Vein endothelial cell (primary cell): Measurements from ENCODE around the gene LRRC4. TPM values are rescaled to one million over a fixed set of nuclear protein-coding genes. Genes with fewer than 3 reads are reported as not detected.

Experiments
- total RNA-seq: library from RNA; depleted of rRNA; stranded (reverse); fragments of >200 nt; gene quantifications from 2 replicates; pipeline ENCODE4 v1.2.3, GENCODE V29; 2012

LRRC4 gene, protein sequence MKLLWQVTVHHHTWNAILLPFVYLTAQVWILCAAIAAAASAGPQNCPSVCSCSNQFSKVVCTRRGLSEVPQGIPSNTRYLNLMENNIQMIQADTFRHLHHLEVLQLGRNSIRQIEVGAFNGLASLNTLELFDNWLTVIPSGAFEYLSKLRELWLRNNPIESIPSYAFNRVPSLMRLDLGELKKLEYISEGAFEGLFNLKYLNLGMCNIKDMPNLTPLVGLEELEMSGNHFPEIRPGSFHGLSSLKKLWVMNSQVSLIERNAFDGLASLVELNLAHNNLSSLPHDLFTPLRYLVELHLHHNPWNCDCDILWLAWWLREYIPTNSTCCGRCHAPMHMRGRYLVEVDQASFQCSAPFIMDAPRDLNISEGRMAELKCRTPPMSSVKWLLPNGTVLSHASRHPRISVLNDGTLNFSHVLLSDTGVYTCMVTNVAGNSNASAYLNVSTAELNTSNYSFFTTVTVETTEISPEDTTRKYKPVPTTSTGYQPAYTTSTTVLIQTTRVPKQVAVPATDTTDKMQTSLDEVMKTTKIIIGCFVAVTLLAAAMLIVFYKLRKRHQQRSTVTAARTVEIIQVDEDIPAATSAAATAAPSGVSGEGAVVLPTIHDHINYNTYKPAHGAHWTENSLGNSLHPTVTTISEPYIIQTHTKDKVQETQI
- total RNA-seq, result 2.3 and 2.9 TPM in 2 replicates

DNA sequence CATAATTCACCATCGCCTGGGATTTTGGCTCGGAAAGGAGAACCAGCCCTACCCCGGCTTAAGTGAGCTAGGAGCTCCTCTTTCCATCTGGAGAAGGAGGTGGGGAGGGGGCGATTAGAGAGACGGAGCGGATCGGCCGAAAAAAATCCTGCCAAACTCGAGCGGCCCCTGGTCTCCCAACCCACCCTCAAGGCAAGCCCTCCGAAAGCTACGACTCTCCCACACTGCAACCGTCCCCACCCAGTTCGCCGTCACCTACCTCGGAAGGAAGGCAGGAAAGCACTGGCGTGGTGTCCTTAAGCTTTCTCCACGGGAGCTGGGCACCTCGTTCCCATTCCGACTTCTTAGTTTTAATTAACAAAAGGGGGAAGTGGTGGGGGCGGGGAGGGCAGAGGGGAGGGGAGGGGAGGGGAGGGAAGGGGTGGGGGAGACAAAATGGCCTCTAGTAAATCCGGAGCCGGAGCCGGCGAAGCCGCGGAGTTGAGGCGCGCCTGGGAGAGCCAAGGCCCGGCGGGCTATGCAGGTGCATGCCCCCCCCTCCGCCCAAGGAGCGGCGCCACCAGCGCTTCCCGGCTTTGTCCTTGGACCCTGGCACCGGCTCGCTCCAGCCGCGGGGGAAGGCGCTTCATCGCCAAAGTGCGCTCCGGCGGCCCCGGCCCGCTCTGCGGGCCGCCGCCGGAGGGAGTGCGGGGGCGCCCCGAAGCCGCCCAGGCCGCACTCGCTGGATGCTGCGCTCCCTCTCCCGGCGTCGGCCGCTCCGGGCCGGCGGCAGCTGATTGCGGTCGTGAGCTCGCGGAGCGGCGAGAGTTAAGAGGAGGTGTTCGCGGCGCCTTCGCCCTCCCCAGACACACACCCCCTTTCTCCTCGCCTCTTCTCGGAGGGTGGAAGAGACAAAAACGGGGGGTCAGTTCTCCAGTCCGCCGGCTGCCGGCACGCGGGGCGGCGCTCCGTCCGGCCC lies at the start of gene LRRC4:
Gene LRRC4, minus strand, starts transcription at position 784 of the 958 bp plus-strand sequence. CDS start 797 bp downstream, outside the sequence.

Other genes starting within 250 kb of the LRRC4 start
- not detected in 2 replicates for gene LEP, start 209.8 kb upstream of the LRRC4 start, total RNA-seq